Uterus (tissue), 2 donors: ENCODE data around the gene TEC.

Source experiments
- POLR2A ChIP-seq, 2 donors: fragments of 450-650 bp; IDR thresholded peaks; one replicate each; pipeline ENCODE4 v1.6.1; 2016; ENCODE audit warnings: antibody characterized with exemption in 2 of 2, mild to moderate bottlenecking in 1 of 2, moderate library complexity in 1 of 2
- TF ChIP-seq, protein P1 (sequence below), 4 experiments: fragments of 200-600 bp in 2 of 4; fragments of 450-650 bp in 2 of 4; sonication (generic) in 2 of 4; IDR thresholded peaks; one replicate each; pipeline ENCODE4 v1.5.1; 2016 to 2019; ENCODE audit warnings: antibody characterized with exemption in 4 of 4, mild to moderate bottlenecking in 2 of 4, moderate library complexity in 1 of 4

- TF ChIP-seq, protein P1, sequence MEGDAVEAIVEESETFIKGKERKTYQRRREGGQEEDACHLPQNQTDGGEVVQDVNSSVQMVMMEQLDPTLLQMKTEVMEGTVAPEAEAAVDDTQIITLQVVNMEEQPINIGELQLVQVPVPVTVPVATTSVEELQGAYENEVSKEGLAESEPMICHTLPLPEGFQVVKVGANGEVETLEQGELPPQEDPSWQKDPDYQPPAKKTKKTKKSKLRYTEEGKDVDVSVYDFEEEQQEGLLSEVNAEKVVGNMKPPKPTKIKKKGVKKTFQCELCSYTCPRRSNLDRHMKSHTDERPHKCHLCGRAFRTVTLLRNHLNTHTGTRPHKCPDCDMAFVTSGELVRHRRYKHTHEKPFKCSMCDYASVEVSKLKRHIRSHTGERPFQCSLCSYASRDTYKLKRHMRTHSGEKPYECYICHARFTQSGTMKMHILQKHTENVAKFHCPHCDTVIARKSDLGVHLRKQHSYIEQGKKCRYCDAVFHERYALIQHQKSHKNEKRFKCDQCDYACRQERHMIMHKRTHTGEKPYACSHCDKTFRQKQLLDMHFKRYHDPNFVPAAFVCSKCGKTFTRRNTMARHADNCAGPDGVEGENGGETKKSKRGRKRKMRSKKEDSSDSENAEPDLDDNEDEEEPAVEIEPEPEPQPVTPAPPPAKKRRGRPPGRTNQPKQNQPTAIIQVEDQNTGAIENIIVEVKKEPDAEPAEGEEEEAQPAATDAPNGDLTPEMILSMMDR (IDR thresholded peaks at IDR 0.05): no peak
- TF ChIP-seq POLR2A (IDR thresholded peaks at IDR 0.05): no peak
These were observed 17.3 kb downstream of the TEC start for GRCh38 chr4:48252313-48252712.
